Stomach (tissue), 9 donors: ENCODE measurements around the gene GALNT2. TPM values are rescaled to one million over a fixed set of nuclear protein-coding genes. Genes with fewer than 3 reads are reported as not detected.

Source experiments
- DNase-seq, 2 donors: peaks; one replicate each; pipeline versions ENCODE4 v3.0.0 to v3.0.0-alpha.2; 2013 to 2019
- H3K27ac ChIP-seq, 5 donors: fragments of 200-600 bp in 4 of 5; sonication (generic) in 4 of 5; one replicate each; pipeline ENCODE4 v1.5.1; 2013 to 2019; ENCODE audit warnings: mild to moderate bottlenecking in 1 of 5, moderate library complexity in 1 of 5
- H3K27me3 ChIP-seq, 3 donors: fragments of 200-600 bp; sonication (generic); one replicate each; pipeline ENCODE4 v1.5.1; 2017 to 2019; ENCODE audit warnings: mixed run types in 1 of 3
- H3K36me3 ChIP-seq, 4 donors: fragments of 200-600 bp; sonication (generic); 1 replicate in 3 of 4; 2 replicates in 1 of 4; pipeline ENCODE4 v1.5.1; 2016 to 2019
- H3K4me1 ChIP-seq, 4 donors: fragments of 200-600 bp; sonication (generic); one replicate each; pipeline ENCODE4 v1.5.1; 2016 to 2019
- H3K4me3 ChIP-seq, 4 donors: fragments of 200-600 bp; sonication (generic) in 3 of 4; one replicate each; pipeline ENCODE4 v1.5.1; 2016 to 2019; ENCODE audit warnings: mild to moderate bottlenecking in 1 of 4
- H3K9me3 ChIP-seq, 4 donors: fragments of 200-600 bp; sonication (generic); one replicate each; pipeline ENCODE4 v1.5.1; 2016 to 2019
- EP300 ChIP-seq: sonication (generic); formaldehyde crosslinking; IDR thresholded peaks from one replicate; pipeline ENCODE4 v1.6.1; 2017; ENCODE audit warnings: antibody characterized with exemption
- POLR2A ChIP-seq, 4 donors: fragments of 450-650 bp; IDR thresholded peaks; one replicate each; pipeline ENCODE4 v1.6.1; 2016; ENCODE audit warnings: antibody characterized with exemption in 4 of 4, control low read depth in 2 of 4, mild to moderate bottlenecking in 1 of 4, moderate library complexity in 1 of 4
- POLR2AphosphoS5 ChIP-seq, 3 donors: sonication (generic); formaldehyde crosslinking; IDR thresholded peaks; one replicate each; pipeline ENCODE4 v1.6.1; 2016; ENCODE audit warnings: antibody characterized with exemption in 3 of 3
- WGBS, 5 donors: extraction: QIAGEN DNeasy Blood & Tissue Kit in 3 of 5; methylation state at CpG; one replicate each; pipeline versions ENCODE4 v1.1.5 to v1.1.7; 2013 to 2018; 5-methylcytosine and 5-hydroxymethylcytosine counted together
- intact Hi-C: fragments of 100-400 bp; cut with DNase I; formaldehyde crosslinking; loops from one replicate; pipeline ENCODE4 v1.15.1; 2023; ENCODE audit warnings: low total_unique reads
- polyA plus RNA-seq, 3 donors: library from polyadenylated mRNA; stranded (reverse); fragments of 200-250 nt; gene quantifications; one replicate each; pipeline ENCODE4 v1.2.3, GENCODE V29; 2013
- total RNA-seq, 5 donors: library from RNA; depleted of rRNA; stranded (reverse); fragments of >200 nt; gene quantifications; one replicate each; pipeline versions ENCODE4 v1.1.0 to v1.2.3, GENCODE V29; 2014 to 2016
- TF ChIP-seq, protein P1 (sequence below), 7 experiments: fragments of 450-650 bp in 4 of 7; fragments of 200-600 bp in 3 of 7; sonication (generic) in 3 of 7; IDR thresholded peaks; one replicate each; pipeline ENCODE4 v1.5.1; 2016 to 2019; ENCODE audit warnings: antibody characterized with exemption in 7 of 7, control low read depth in 2 of 7, mild to moderate bottlenecking in 1 of 7
- donor health status: healthy with polysubstance abuse.
- donor health status: Bipolar disorder and iron deficiency.
- donor health status: healthy.

GALNT2 gene
- total and polyA plus RNA-seq, 8 donors, result 5.5 to 101 (median 43.1) TPM

DNA sequence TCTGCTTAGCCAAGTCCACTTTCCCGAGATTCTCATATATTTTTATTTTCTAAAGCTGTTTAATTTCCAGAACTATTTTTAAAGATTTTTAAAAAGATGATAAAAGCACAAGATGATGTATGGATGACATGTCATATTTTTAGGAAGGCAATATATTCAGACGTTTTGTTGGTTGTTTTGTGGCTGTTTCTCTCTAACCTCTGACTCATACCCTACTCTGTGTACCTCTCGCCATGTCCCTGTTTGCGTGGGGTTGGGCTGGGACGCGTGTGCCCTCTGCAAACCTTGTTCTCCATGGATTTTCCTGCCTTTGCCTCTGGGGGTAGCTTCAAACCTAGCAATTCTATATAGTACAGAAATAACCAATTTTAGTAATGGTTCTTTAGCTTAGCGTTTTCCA lies 132.0 kb downstream of the GALNT2 start:
- Histone ChIP-seq H3K4me1 (peaks cover 0 to 28% (median 1%) of the 10 kb centered on the region in 4 donors), H3K36me3 (peaks cover 0 to 30% (median 17%) of the 10 kb centered on the region in 4 donors), H3K27me3 (no peaks in the 10 kb centered on the region), H3K9me3 (no peaks in the 10 kb centered on the region), H3K27ac (peak overlapping the region in 1 of 5 donors; percentile 20), H3K4me3 (no peak overlapping the region)
- WGBS, 5 donors, result 69 to 80% (median 69%) methylated on average over 7 of the region's 7 CpGs
- TF ChIP-seq POLR2AphosphoS5 (IDR thresholded peaks at IDR 0.05), result no peak
- TF ChIP-seq, protein P1, sequence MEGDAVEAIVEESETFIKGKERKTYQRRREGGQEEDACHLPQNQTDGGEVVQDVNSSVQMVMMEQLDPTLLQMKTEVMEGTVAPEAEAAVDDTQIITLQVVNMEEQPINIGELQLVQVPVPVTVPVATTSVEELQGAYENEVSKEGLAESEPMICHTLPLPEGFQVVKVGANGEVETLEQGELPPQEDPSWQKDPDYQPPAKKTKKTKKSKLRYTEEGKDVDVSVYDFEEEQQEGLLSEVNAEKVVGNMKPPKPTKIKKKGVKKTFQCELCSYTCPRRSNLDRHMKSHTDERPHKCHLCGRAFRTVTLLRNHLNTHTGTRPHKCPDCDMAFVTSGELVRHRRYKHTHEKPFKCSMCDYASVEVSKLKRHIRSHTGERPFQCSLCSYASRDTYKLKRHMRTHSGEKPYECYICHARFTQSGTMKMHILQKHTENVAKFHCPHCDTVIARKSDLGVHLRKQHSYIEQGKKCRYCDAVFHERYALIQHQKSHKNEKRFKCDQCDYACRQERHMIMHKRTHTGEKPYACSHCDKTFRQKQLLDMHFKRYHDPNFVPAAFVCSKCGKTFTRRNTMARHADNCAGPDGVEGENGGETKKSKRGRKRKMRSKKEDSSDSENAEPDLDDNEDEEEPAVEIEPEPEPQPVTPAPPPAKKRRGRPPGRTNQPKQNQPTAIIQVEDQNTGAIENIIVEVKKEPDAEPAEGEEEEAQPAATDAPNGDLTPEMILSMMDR (IDR thresholded peaks at IDR 0.05), result no peak
- no peak for TF ChIP-seq EP300
- TF ChIP-seq POLR2A (IDR thresholded peaks at IDR 0.05), result no peak
- intact Hi-C loops, result no loop called here
- peak; percentile 24 to 32 for DNase-seq

DNA sequence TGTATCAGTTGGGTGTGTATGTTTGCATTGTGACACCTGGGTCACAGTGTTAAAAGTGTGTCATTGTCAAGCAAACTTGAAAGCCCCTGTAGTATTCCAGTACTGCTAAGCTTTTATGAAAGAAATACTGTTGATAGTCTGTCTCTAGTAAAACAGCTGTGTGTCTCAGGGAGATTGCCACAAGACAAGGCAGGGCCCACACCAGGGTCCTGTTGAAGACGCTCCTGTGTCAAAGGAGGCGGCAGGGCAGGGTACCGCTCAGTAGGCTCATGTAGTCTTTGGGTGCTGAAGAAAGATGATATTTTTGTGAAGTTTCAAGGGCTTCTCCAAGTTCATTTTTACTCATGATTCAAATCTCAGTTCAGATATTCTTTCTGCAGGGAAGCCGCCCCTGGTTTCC lies 132.5 kb downstream of the GALNT2 start:
- DNase-seq, result peak in 1 of 2 donors; percentile 9
- WGBS, 5 donors, result 92 to 98% (median 94%) methylated on average over 4 of the region's 4 CpGs
- Histone ChIP-seq H3K4me1 (peaks cover 0 to 29% (median 1%) of the 10 kb centered on the region in 4 donors), H3K27ac (peak overlapping the region in 1 of 5 donors; percentile 20), H3K27me3 (no peaks in the 10 kb centered on the region), H3K4me3 (no peak overlapping the region), H3K9me3 (no peaks in the 10 kb centered on the region), H3K36me3 (peaks cover 0 to 36% (median 23%) of the 10 kb centered on the region in 4 donors)
- intact Hi-C loops, result no loop called here
- TF ChIP-seq POLR2AphosphoS5 (IDR thresholded peaks at IDR 0.05) (no peak), EP300 (no peak), POLR2A (IDR thresholded peaks at IDR 0.05) (no peak)

DNA sequence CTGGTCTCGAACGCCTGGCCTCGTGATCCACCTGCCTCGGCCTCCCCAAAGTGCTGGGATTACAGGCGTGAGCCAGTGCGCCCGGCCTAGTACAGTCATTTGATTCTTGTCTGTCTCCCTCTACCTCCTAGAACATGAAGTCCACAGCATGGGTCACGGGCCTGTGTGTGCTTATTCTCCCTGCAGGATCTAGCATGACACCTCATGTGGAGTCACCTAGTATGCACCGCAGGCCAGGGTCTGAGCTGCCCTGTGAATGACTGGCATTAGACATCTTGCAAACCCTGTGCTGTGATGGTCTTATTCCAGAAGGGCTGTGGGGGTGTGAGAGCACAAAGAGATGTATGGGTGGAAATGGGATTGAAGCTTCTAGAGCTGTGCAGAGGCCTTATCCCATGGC lies 133.2 kb downstream of the GALNT2 start:
- H3K36me3 ChIP-seq, result peaks cover 0 to 41% (median 27%) of the 10 kb centered on the region in 4 donors
- no peak overlapping the region for H3K4me3 ChIP-seq
- DNase-seq, result peak in 1 of 2 donors; percentile 21
- no peaks in the 10 kb centered on the region for H3K9me3 ChIP-seq
- H3K27me3 ChIP-seq, result no peaks in the 10 kb centered on the region
- peaks cover 3 to 36% (median 8%) of the 10 kb centered on the region in 4 donors for H3K4me1 ChIP-seq
- no peak for TF ChIP-seq POLR2AphosphoS5 (IDR thresholded peaks at IDR 0.05)
- TF ChIP-seq, protein P1 (IDR thresholded peaks at IDR 0.05), result no peak
- TF ChIP-seq POLR2A (IDR thresholded peaks at IDR 0.05), result no peak
- no peak for TF ChIP-seq EP300
- intact Hi-C loops, result no loop called here
- no peak overlapping the region for H3K27ac ChIP-seq
- WGBS, 5 donors, result 93 to 99% (median 98%) methylated on average over 9 of the region's 9 CpGs

DNA sequence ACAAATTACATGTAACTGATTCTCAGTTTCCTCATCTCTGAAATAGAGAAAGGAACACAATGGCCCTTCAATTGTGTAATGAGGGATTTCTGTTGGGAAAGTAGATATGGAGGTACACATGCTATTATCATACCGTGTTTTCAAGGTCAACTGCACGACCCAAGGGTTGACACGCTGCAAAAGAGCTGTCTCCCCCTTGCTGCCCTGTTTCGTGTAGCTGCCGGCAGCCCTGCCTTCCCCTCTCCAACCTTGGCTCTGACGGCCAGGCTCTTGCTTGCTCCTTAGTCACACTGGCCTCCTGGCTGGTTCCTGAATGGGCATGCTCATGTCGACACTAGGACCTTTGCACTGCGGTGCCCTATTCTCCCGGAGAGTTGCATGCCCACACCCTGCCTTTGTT lies 134.4 kb downstream of the GALNT2 start:
- no peak overlapping the region for H3K4me3 ChIP-seq
- 80 to 90% (median 83%) methylated on average over 9 of the region's 9 CpGs for WGBS, 5 donors
- H3K4me1 ChIP-seq, result peaks cover 13 to 48% (median 18%) of the 10 kb centered on the region in 4 donors
- intact Hi-C loops, result no loop called here
- no peaks in the 10 kb centered on the region for H3K9me3 ChIP-seq
- no peaks in the 10 kb centered on the region for H3K27me3 ChIP-seq
- H3K36me3 ChIP-seq, result peaks cover 0 to 41% (median 30%) of the 10 kb centered on the region in 4 donors
- TF ChIP-seq POLR2AphosphoS5 (IDR thresholded peaks at IDR 0.05) (no peak), POLR2A (IDR thresholded peaks at IDR 0.05) (no peak), EP300 (no peak)
- TF ChIP-seq, protein P1 (IDR thresholded peaks at IDR 0.05), result no peak
- no peak for DNase-seq
- no peak overlapping the region for H3K27ac ChIP-seq

DNA sequence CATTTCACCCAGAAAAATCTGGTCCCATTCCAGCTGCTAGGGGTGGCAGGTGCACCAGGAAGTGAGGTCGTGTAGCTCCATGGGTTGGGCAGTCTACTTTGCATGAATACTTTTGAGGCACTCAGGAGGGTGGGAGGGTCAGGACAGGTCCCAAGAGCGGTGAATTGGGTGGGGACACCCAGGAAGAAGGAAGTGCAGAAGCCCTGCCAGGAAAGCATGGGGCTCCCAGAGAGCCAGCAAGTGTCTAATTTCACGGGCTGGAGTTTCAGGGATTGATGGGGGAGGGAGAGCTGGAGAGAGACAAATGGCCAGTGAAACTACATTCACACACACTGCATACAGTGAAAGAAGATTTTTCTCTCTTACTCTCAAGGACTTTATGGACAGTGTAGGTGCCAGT lies 137.8 kb downstream of the GALNT2 start:
- Histone ChIP-seq H3K9me3 (no peaks in the 10 kb centered on the region), H3K27ac (peak overlapping the region; percentile 16 to 78 (median 63)), H3K4me1 (peaks cover 26 to 61% (median 37%) of the 10 kb centered on the region in 4 donors), H3K4me3 (no peak overlapping the region), H3K36me3 (peaks cover 0 to 33% (median 25%) of the 10 kb centered on the region in 4 donors), H3K27me3 (no peaks in the 10 kb centered on the region)
- peak; percentile 66 to 81 for DNase-seq
- no peak for TF ChIP-seq POLR2A (IDR thresholded peaks at IDR 0.05)
- peak in 2 of 3 donors; percentile 49 to 68 for TF ChIP-seq POLR2AphosphoS5 (IDR thresholded peaks at IDR 0.05)
- TF ChIP-seq, protein P1 (IDR thresholded peaks at IDR 0.05), result no peak
- no peak for TF ChIP-seq EP300
- 22 to 57% (median 37%) methylated on average over 3 of the region's 3 CpGs for WGBS, 5 donors
- intact Hi-C loops, result no loop called here
